Endodermal cell (in vitro differentiated cells): Measurements from ENCODE around the gene KIAA2012. TPM values are rescaled to one million over a fixed set of nuclear protein-coding genes. Genes with fewer than 3 reads are reported as not detected.

Source experiments
- DNase-seq: peaks from one replicate; pipeline ENCODE4 v3.0.0-alpha.2; 2017
- H3K27ac ChIP-seq: 2 replicates; pipeline ENCODE4 v1.5.1; 2013; ENCODE audit warnings: mild to moderate bottlenecking, low read depth, low read length, moderate library complexity
- H3K27me3 ChIP-seq: 2 replicates; pipeline ENCODE4 v1.6.1; 2013; ENCODE audit warnings: mild to moderate bottlenecking, low read length, moderate library complexity; ENCODE audit not compliant: insufficient read depth, control insufficient read depth, poor library complexity, severe bottlenecking
- H3K36me3 ChIP-seq: 2 replicates; pipeline ENCODE4 v1.7.0; 2013; ENCODE audit warnings: mild to moderate bottlenecking, low read length, moderate library complexity; ENCODE audit not compliant: control insufficient read depth, insufficient read depth
- H3K4me1 ChIP-seq: one replicate; pipeline ENCODE4 v1.7.0; 2013; ENCODE audit warnings: low read length; ENCODE audit not compliant: control insufficient read depth, insufficient read depth
- H3K4me3 ChIP-seq: 2 replicates; pipeline ENCODE4 v1.5.1; 2013; ENCODE audit warnings: mild to moderate bottlenecking, low read length, moderate library complexity
- H3K9ac ChIP-seq: 2 replicates; pipeline ENCODE4 v1.6.1; 2013; ENCODE audit warnings: mild to moderate bottlenecking, low read length, moderate library complexity; ENCODE audit not compliant: poor library complexity, severe bottlenecking; ENCODE audit errors: extremely low read depth
- H3K9me3 ChIP-seq: 2 replicates; pipeline ENCODE4 v1.6.1; 2013; ENCODE audit warnings: mild to moderate bottlenecking, low read length, moderate library complexity; ENCODE audit not compliant: control insufficient read depth
- H3K27ac Mint-ChIP-seq: 2 replicates; pipeline ENCODE4 v1.8.0; 2020; ENCODE audit warnings: mixed read lengths
- H3K27me3 Mint-ChIP-seq: 2 replicates; pipeline ENCODE4 v1.8.0; 2021; ENCODE audit warnings: mild to moderate bottlenecking, mixed read lengths; ENCODE audit not compliant: insufficient read depth
- H3K36me3 Mint-ChIP-seq: 2 replicates; pipeline ENCODE4 v1.8.0; 2020; ENCODE audit warnings: low read depth, mixed read lengths
- H3K4me1 Mint-ChIP-seq: 2 replicates; pipeline ENCODE4 v1.8.0; 2020; ENCODE audit warnings: mixed read lengths
- H3K4me3 Mint-ChIP-seq: 2 replicates; pipeline ENCODE4 v1.8.0; 2020; ENCODE audit warnings: mild to moderate bottlenecking, moderate library complexity, mixed read lengths
- H3K9me3 Mint-ChIP-seq: 2 replicates; pipeline ENCODE4 v1.8.0; 2020; ENCODE audit warnings: mild to moderate bottlenecking, mixed read lengths
- WGBS, 2 experiments: methylation state at CpG; one replicate each; pipeline versions ENCODE4 v1.1.5 to v1.1.7; 2013; ENCODE audit warnings: missing lambda C conversion rate in 2 of 2, mixed read lengths in 1 of 2; ENCODE audit not compliant: insufficient coverage in 1 of 2, insufficient read length in 1 of 2; 5-methylcytosine and 5-hydroxymethylcytosine counted together
- total RNA-seq, 2 donors: library from RNA; stranded (reverse); fragmentation: NEBNext Ultra II Directional in 1 of 2; extraction: Animal tissue kit (Norgen Biotek cat#: 25700) in 1 of 2; gene quantifications; 2 replicates in 1 of 2; 3 replicates in 1 of 2; pipeline ENCODE4 v1.2.1, GENCODE V29; 2021
- TF ChIP-seq, protein P1 (sequence below): fragments of 200-600 bp; sonication (generic); conservative IDR thresholded peaks from 2 replicates; pipeline ENCODE4 v1.5.0; 2021; ENCODE audit warnings: antibody characterized with exemption, mild to moderate bottlenecking

The KIAA2012 gene
- total RNA-seq, 2 donors from 2014 or later, result 0.62 to 1.0 TPM

DNA sequence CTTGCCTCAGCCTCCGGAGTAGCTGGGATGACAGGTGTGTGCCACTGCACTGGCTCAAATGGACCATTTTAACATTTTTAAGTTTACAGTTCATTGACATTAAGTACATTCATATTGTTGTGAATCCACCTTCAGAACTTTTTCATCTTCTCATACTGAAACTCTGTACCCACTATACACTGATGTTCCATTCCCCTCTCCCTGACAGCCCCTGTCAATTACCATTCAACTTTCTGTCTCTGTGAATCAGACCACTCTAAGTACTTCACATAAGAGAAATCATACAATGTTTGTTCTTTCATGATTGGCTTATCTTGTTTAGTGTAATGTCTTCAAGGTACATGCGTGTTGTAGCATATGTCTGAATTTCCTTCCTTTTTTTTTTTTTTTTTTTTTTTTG, 1.9 kb upstream of the KIAA2012 start:
- H3K4me1 ChIP-seq, result peaks cover 3% of the 10 kb centered on the region
- Mint-ChIP-seq H3K4me3 (no peak overlapping the region), H3K36me3 (no peaks in the 10 kb centered on the region), H3K27me3 (peaks cover 1% of the 10 kb centered on the region), H3K9me3 (no peaks in the 10 kb centered on the region), H3K4me1 (peaks cover 14% of the 10 kb centered on the region), H3K27ac (no peak overlapping the region)
- H3K36me3 ChIP-seq, result no peaks in the 10 kb centered on the region
- H3K9ac ChIP-seq, result no peak overlapping the region
- TF ChIP-seq, protein P1, sequence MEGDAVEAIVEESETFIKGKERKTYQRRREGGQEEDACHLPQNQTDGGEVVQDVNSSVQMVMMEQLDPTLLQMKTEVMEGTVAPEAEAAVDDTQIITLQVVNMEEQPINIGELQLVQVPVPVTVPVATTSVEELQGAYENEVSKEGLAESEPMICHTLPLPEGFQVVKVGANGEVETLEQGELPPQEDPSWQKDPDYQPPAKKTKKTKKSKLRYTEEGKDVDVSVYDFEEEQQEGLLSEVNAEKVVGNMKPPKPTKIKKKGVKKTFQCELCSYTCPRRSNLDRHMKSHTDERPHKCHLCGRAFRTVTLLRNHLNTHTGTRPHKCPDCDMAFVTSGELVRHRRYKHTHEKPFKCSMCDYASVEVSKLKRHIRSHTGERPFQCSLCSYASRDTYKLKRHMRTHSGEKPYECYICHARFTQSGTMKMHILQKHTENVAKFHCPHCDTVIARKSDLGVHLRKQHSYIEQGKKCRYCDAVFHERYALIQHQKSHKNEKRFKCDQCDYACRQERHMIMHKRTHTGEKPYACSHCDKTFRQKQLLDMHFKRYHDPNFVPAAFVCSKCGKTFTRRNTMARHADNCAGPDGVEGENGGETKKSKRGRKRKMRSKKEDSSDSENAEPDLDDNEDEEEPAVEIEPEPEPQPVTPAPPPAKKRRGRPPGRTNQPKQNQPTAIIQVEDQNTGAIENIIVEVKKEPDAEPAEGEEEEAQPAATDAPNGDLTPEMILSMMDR, result no peak
- no peak overlapping the region for H3K27ac ChIP-seq
- no peak overlapping the region for H3K4me3 ChIP-seq
- DNase-seq, result no peak
- H3K27me3 ChIP-seq, result no peaks in the 10 kb centered on the region
- WGBS, 2 experiments, result 85 to 100% methylated on average over 1 to 2 of the region's 2 CpGs
- no peaks in the 10 kb centered on the region for H3K9me3 ChIP-seq

DNA sequence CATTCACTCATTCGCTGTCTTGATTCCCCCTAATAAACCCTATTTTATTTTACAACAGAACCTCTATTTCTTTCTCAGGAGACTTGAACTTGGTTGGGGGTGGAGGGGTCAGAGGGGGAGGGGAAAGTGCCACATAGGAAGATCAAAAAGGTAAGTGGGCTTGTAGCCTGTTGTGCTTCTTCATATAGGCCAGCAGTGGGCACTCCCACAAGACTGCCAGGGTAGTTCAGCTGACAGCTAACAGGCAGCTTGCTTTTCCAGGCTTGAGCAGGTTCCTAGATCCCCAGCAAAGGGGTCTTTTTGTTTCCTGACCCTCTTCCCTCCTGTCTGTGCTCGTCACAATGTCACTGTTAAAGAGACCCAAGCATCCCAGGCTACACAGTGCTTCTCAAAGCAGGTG, 829 bp upstream of the KIAA2012 start:
- Histone ChIP-seq H3K27me3 (no peaks in the 10 kb centered on the region), H3K36me3 (no peaks in the 10 kb centered on the region), H3K4me3 (no peak overlapping the region), H3K9me3 (no peaks in the 10 kb centered on the region), H3K27ac (no peak overlapping the region), H3K4me1 (peaks cover 3% of the 10 kb centered on the region), H3K9ac (no peak overlapping the region)
- WGBS, 2 experiments, result 67 to 71% methylated on average over 1 of the region's 2 CpGs
- Mint-ChIP-seq H3K4me3 (no peak overlapping the region), H3K9me3 (no peaks in the 10 kb centered on the region), H3K36me3 (no peaks in the 10 kb centered on the region), H3K4me1 (peaks cover 14% of the 10 kb centered on the region), H3K27me3 (peaks cover 1% of the 10 kb centered on the region), H3K27ac (no peak overlapping the region)
- TF ChIP-seq, protein P1, result peak; percentile 80
- peak; percentile 71 for DNase-seq

- no peak overlapping the region for H3K9ac ChIP-seq
- DNase-seq, result no peak
- H3K9me3 ChIP-seq, result no peaks in the 10 kb centered on the region
- H3K4me1 Mint-ChIP-seq, result peaks cover 14% of the 10 kb centered on the region
- no peaks in the 10 kb centered on the region for H3K9me3 Mint-ChIP-seq
- TF ChIP-seq, protein P1, result no peak
- H3K4me3 Mint-ChIP-seq, result no peak overlapping the region
- no peaks in the 10 kb centered on the region for H3K36me3 Mint-ChIP-seq
- 87 to 100% methylated on average over 2 of the region's 2 CpGs for WGBS, 2 experiments
- H3K27me3 ChIP-seq, result no peaks in the 10 kb centered on the region
- H3K4me1 ChIP-seq, result peaks cover 3% of the 10 kb centered on the region
- peaks cover 1% of the 10 kb centered on the region for H3K27me3 Mint-ChIP-seq
- H3K27ac ChIP-seq, result no peak overlapping the region
- H3K36me3 ChIP-seq, result no peaks in the 10 kb centered on the region
- H3K4me3 ChIP-seq, result no peak overlapping the region
- H3K27ac Mint-ChIP-seq, result no peak overlapping the region
Measured at GRCh38 chr2:202074324-202074723, 1.3 kb downstream of the KIAA2012 start.
